PC-9 (cell line): ENCODE results near the gene GADD45G. TPM values are rescaled to one million over a fixed set of nuclear protein-coding genes. Genes with fewer than 3 reads are reported as not detected.

Experiments
- BruUV-seq: library from RNA; stranded (reverse); fragments of 400-500 nt; replicated peaks from 2 replicates; lab custom pipeline; 2021; lab: Mats Ljungman, UMichigan
- CTCF ChIA-PET: fragments of 300-600 bp; sonication (Branson Sonifier 250); formaldehyde crosslinking; loops from one replicate; lab custom pipeline; 2022; ENCODE audit warnings: antibody characterized with exemption; lab: Charles Lee
- POLR2A ChIA-PET: fragments of 300-600 bp; sonication (Branson Sonifier 250); formaldehyde crosslinking; loops from one replicate; lab custom pipeline; 2022; ENCODE audit warnings: antibody characterized with exemption; ENCODE audit not compliant: unreplicated experiment; lab: Charles Lee
- DNase-seq, 2 experiments: peaks; one replicate each; pipeline versions ENCODE4 v3.0.0 to v3.0.0-alpha.2; 2015 to 2022; ENCODE audit warnings: mixed read lengths in 1 of 2
- H2AFZ ChIP-seq: fragments of 200-600 bp; sonication (generic); 2 replicates; pipeline ENCODE4 v1.8.1; 2017; ENCODE audit warnings: antibody characterized with exemption
- H3F3A ChIP-seq: fragments of 200-600 bp; sonication (generic); 2 replicates; pipeline ENCODE4 v1.8.1; 2017; ENCODE audit warnings: antibody characterized with exemption, mild to moderate bottlenecking, low read depth; ENCODE audit not compliant: insufficient read depth
- H3K27ac ChIP-seq: fragments of 200-600 bp; sonication (generic); 2 replicates; pipeline ENCODE4 v1.6.1; 2016; ENCODE audit warnings: mixed run types
- H3K27me3 ChIP-seq: fragments of 200-600 bp; sonication (generic); 2 replicates; pipeline ENCODE4 v1.6.1; 2016; ENCODE audit warnings: low read depth, mixed run types; ENCODE audit not compliant: insufficient read depth
- H3K36me3 ChIP-seq: fragments of 200-600 bp; sonication (generic); 2 replicates; pipeline ENCODE4 v1.6.1; 2016; ENCODE audit warnings: low read depth, mixed run types
- H3K4me1 ChIP-seq: fragments of 200-600 bp; sonication (generic); replicated peaks from 2 replicates; pipeline ENCODE4 v1.6.1; 2016; ENCODE audit warnings: mixed run types; ENCODE audit not compliant: insufficient read depth
- H3K4me2 ChIP-seq: fragments of 200-600 bp; sonication (generic); 2 replicates; pipeline ENCODE4 v1.6.1; 2017; ENCODE audit warnings: mixed run types
- H3K4me3 ChIP-seq: fragments of 200-600 bp; sonication (generic); 2 replicates; pipeline ENCODE4 v1.6.1; 2016; ENCODE audit warnings: mixed run types
- H3K79me2 ChIP-seq: fragments of 200-600 bp; sonication (generic); 2 replicates; pipeline ENCODE4 v1.6.1; 2017; ENCODE audit warnings: low read depth, mixed run types
- H3K9me2 ChIP-seq: fragments of 200-600 bp; sonication (generic); 2 replicates; pipeline ENCODE4 v1.8.1; 2017; ENCODE audit warnings: mild to moderate bottlenecking; ENCODE audit not compliant: insufficient read depth
- H3K9me3 ChIP-seq: fragments of 200-600 bp; sonication (generic); 2 replicates; pipeline ENCODE4 v1.8.1; 2016; ENCODE audit warnings: low read depth; ENCODE audit not compliant: insufficient read depth
- H4K20me1 ChIP-seq: fragments of 200-600 bp; sonication (generic); 2 replicates; pipeline ENCODE4 v1.8.1; 2017; ENCODE audit not compliant: insufficient read depth
- CTCF ChIP-seq: fragments of 200-600 bp; sonication (generic); conservative IDR thresholded peaks from 2 replicates; pipeline ENCODE4 v1.6.1; 2017; ENCODE audit warnings: mixed run types, antibody characterized with exemption, mild to moderate bottlenecking, moderate library complexity
- EZH2 ChIP-seq: fragments of 200-600 bp; sonication (generic); IDR thresholded peaks from 2 replicates; pipeline ENCODE4 v1.8.0; 2017; ENCODE audit warnings: antibody characterized with exemption, low read depth
- intact Hi-C: fragments of 100-400 bp; cut with micrococcal nuclease; formaldehyde crosslinking; loops from one replicate; pipeline ENCODE4 v1.10.0; 2022; ENCODE audit not compliant: unreplicated experiment
- total RNA-seq: library from RNA; stranded (reverse); gene quantifications from 2 replicates; pipeline ENCODE4 v1.2.3, GENCODE V29; 2021

Gene GADD45G
- total RNA-seq, 1 experiment from 2014 or later, result 2.4 TPM

GRCh38 chr9:89633404-89633803 lies 28.6 kb downstream of the GADD45G start:
- Histone ChIP-seq H2AFZ (no peak overlapping the region), H3K4me3 (no peak overlapping the region), H3F3A (no peaks in the 10 kb centered on the region), H3K27ac (no peak overlapping the region), H3K9me3 (no peaks in the 10 kb centered on the region), H3K4me2 (no peak overlapping the region), H3K4me1 (no peaks in the 10 kb centered on the region), H3K27me3 (peaks cover 99% of the 10 kb centered on the region), H3K36me3 (no peaks in the 10 kb centered on the region), H3K79me2 (no peaks in the 10 kb centered on the region), H3K9me2 (no peaks in the 10 kb centered on the region), H4K20me1 (no peaks in the 10 kb centered on the region)
- ChIA-PET CTCF (no interaction called here), POLR2A (no interaction called here)
- DNase-seq, result no peak
- no TSS peak for BruUV-seq
- TF ChIP-seq EZH2 (no peak), CTCF (no peak)
- intact Hi-C loops, result no loop called here

- POLR2A ChIA-PET, result no interaction called here
- H3K4me3 ChIP-seq, result no peak overlapping the region
- no peaks in the 10 kb centered on the region for H3K36me3 ChIP-seq
- CTCF ChIA-PET, result no interaction called here
- BruUV-seq, result no TSS peak
- no peak overlapping the region for H3K4me2 ChIP-seq
- H3K79me2 ChIP-seq, result no peaks in the 10 kb centered on the region
- H2AFZ ChIP-seq, result no peak overlapping the region
- no peaks in the 10 kb centered on the region for H3K9me3 ChIP-seq
- H3K27ac ChIP-seq, result no peak overlapping the region
- H4K20me1 ChIP-seq, result no peaks in the 10 kb centered on the region
- H3K27me3 ChIP-seq, result peaks cover 99% of the 10 kb centered on the region
- TF ChIP-seq EZH2 (no peak), CTCF (no peak)
- H3K4me1 ChIP-seq, result no peaks in the 10 kb centered on the region
- no peaks in the 10 kb centered on the region for H3K9me2 ChIP-seq
- H3F3A ChIP-seq, result no peaks in the 10 kb centered on the region
- no peak for DNase-seq
- intact Hi-C loops, result no loop called here
Measured at GRCh38 chr9:89633920-89634319, 29.1 kb downstream of the GADD45G start.

GRCh38 chr9:89634995-89635742 lies 30.4 kb downstream of the GADD45G start:
- Histone ChIP-seq H3F3A (no peaks in the 10 kb centered on the region), H3K9me2 (no peaks in the 10 kb centered on the region), H3K9me3 (no peaks in the 10 kb centered on the region), H3K27me3 (peaks cover 98% of the 10 kb centered on the region), H3K79me2 (no peaks in the 10 kb centered on the region), H3K36me3 (no peaks in the 10 kb centered on the region), H3K27ac (no peak overlapping the region), H3K4me3 (no peak overlapping the region), H4K20me1 (no peaks in the 10 kb centered on the region), H2AFZ (no peak overlapping the region), H3K4me2 (no peak overlapping the region), H3K4me1 (no peaks in the 10 kb centered on the region)
- DNase-seq, result no peak
- no peak for TF ChIP-seq EZH2
- ChIA-PET POLR2A (no interaction called here), CTCF (no interaction called here)
- no TSS peak for BruUV-seq
- intact Hi-C loops, result no loop called here
